PC-3 (cell line): Measurements from ENCODE around the gene EIF4A3. TPM values are rescaled to one million over a fixed set of nuclear protein-coding genes. Genes with fewer than 3 reads are reported as not detected.
A peak's percentile ranks its signal among the peaks of the same experiment; 100 is the strongest.

ENCODE experiments used
- ATAC-seq: fragments of 200-7000 bp; cut with Tn5 transposase; 2 replicates; pipeline ENCODE4 v1.9.1; 2020; ENCODE audit warnings: mild to moderate bottlenecking, moderate library complexity
- BruUV-seq: library from RNA; stranded (reverse); fragments of 400-500 nt; replicated peaks from 2 replicates; lab custom pipeline; 2021; lab: Mats Ljungman, UMichigan
- CTCF ChIA-PET: fragments of 300-600 bp; sonication (Branson Sonifier 250); formaldehyde crosslinking; loops from one replicate; lab custom pipeline; 2022; ENCODE audit warnings: antibody characterized with exemption; lab: Charles Lee
- POLR2A ChIA-PET: fragments of 300-600 bp; sonication (Branson Sonifier 250); formaldehyde crosslinking; loops from one replicate; lab custom pipeline; 2022; ENCODE audit warnings: antibody characterized with exemption; ENCODE audit not compliant: unreplicated experiment; lab: Charles Lee
- DNase-seq: peaks from one replicate; pipeline ENCODE4 v3.0.0-alpha.2; 2015
- H2AFZ ChIP-seq: fragments of 300-600 bp; sonication (generic); 2 replicates; pipeline ENCODE4 v1.6.0; 2016; ENCODE audit warnings: antibody characterized with exemption, low read length
- H3F3A ChIP-seq: fragments of 300-600 bp; sonication (generic); one replicate; pipeline ENCODE4 v1.6.0; 2017; ENCODE audit warnings: antibody characterized with exemption, low read length, control low read depth, mild to moderate bottlenecking; ENCODE audit not compliant: unreplicated experiment
- H3K27ac ChIP-seq: fragments of 300-600 bp; sonication (generic); 2 replicates; pipeline ENCODE4 v1.5.1; 2016; ENCODE audit warnings: mild to moderate bottlenecking, low read length
- H3K27me3 ChIP-seq: fragments of 300-600 bp; sonication (generic); 2 replicates; pipeline ENCODE4 v1.6.1; 2016; ENCODE audit warnings: low read length, mixed read lengths
- H3K36me3 ChIP-seq: fragments of 300-600 bp; sonication (generic); 2 replicates; pipeline ENCODE4 v1.6.1; 2016; ENCODE audit warnings: low read depth, mixed run types, low read length, mixed read lengths
- H3K4me1 ChIP-seq: fragments of 300-600 bp; sonication (generic); 2 replicates; pipeline ENCODE4 v1.5.1; 2016; ENCODE audit warnings: low read length; ENCODE audit not compliant: insufficient read depth
- H3K4me2 ChIP-seq: fragments of 300-600 bp; sonication (generic); 2 replicates; pipeline ENCODE4 v1.6.0; 2016; ENCODE audit warnings: low read length
- H3K4me3 ChIP-seq: fragments of 300-600 bp; sonication (generic); 2 replicates; pipeline ENCODE4 v1.5.1; 2016; ENCODE audit warnings: mild to moderate bottlenecking, low read length, mixed read lengths
- H3K79me2 ChIP-seq: fragments of 300-600 bp; sonication (generic); 2 replicates; pipeline ENCODE4 v1.6.1; 2017; ENCODE audit warnings: low read length, mixed read lengths
- H3K9ac ChIP-seq: fragments of 300-600 bp; sonication (generic); 2 replicates; pipeline ENCODE4 v1.6.0; 2016; ENCODE audit warnings: mild to moderate bottlenecking, low read length
- H3K9me2 ChIP-seq: fragments of 300-600 bp; sonication (generic); replicated peaks from 2 replicates; pipeline ENCODE4 v1.6.1; 2016; ENCODE audit warnings: mixed run types, low read length, mixed read lengths
- H3K9me3 ChIP-seq: fragments of 300-600 bp; sonication (generic); 2 replicates; pipeline ENCODE4 v1.6.1; 2016; ENCODE audit warnings: low read length, mixed read lengths
- H4K20me1 ChIP-seq: fragments of 300-600 bp; sonication (generic); 2 replicates; pipeline ENCODE4 v1.6.1; 2016; ENCODE audit warnings: low read length, mixed read lengths
- CTCF ChIP-seq: fragments of 300-600 bp; sonication (generic); conservative IDR thresholded peaks from 2 replicates; pipeline ENCODE4 v1.5.1; 2017; ENCODE audit warnings: antibody characterized with exemption, low read depth, mild to moderate bottlenecking, low read length
- EZH2 ChIP-seq: fragments of 300-600 bp; sonication (generic); IDR thresholded peaks from one replicate; pipeline ENCODE4 v1.6.1; 2017; ENCODE audit warnings: antibody characterized with exemption, mild to moderate bottlenecking, low read length; ENCODE audit not compliant: unreplicated experiment
- EZH2phosphoT487 ChIP-seq: fragments of 300-600 bp; sonication (generic); IDR thresholded peaks from 2 replicates; pipeline ENCODE4 v1.6.1; 2018; ENCODE audit warnings: mild to moderate bottlenecking, antibody characterized with exemption, low read length, borderline replicate concordance
- intact Hi-C: fragments of 100-400 bp; cut with micrococcal nuclease; formaldehyde crosslinking; loops from 2 replicates; pipeline ENCODE4 v1.9.0; 2023
- total RNA-seq: library from RNA; depleted of rRNA; stranded (reverse); fragments of >200 nt; gene quantifications from 2 replicates; pipeline ENCODE4 v1.2.3, GENCODE V29; 2014

The EIF4A3 gene
- total RNA-seq, 1 experiment from 2014 or later, result 167 TPM

DNA sequence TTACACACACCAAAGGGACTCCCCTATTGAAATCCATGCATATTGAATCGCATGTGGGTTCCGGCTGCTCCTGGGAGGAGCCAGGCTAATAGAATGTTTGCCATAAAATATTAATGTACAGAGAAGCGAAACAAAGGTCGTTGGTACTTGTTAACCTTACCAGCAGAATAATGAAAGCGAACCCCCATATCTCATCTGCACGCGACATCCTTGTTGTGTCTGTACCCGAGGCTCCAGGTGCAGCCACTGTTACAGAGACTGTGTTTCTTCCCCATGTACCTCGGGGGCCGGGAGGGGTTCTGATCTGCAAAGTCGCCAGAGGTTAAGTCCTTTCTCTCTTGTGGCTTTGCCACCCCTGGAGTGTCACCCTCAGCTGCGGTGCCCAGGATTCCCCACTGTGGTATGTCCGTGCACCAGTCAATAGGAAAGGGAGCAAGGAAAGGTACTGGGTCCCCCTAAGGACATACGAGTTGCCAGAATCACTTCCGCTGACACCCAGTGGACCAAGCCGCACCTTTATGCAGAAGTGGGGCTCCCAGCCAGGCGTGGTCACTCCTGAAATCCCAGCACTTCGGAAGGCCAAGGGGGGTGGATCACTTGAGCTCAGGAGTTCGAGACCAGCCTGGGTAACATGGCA lies 43.4 kb downstream of the EIF4A3 start:
- Histone ChIP-seq H2AFZ (no peak overlapping the region), H3K36me3 (no peaks in the 10 kb centered on the region), H3F3A (no peaks in the 10 kb centered on the region), H3K4me3 (no peak overlapping the region), H3K9me2 (no peaks in the 10 kb centered on the region), H3K4me2 (no peak overlapping the region), H3K9me3 (no peaks in the 10 kb centered on the region), H3K79me2 (peaks cover 19% of the 10 kb centered on the region), H3K9ac (no peak overlapping the region), H4K20me1 (no peaks in the 10 kb centered on the region), H3K27me3 (no peaks in the 10 kb centered on the region), H3K27ac (no peak overlapping the region), H3K4me1 (peaks cover 18% of the 10 kb centered on the region)
- ATAC-seq, result no peak
- POLR2A ChIA-PET, result interaction anchor here (0.6 kb wide), 1 partner anchor 20 kb away, joined by 3 read pairs; no protein-coding TSS in a partner anchor
- CTCF ChIA-PET, result no interaction called here
- no peak for DNase-seq
- TF ChIP-seq EZH2 (no peak), EZH2phosphoT487 (no peak), CTCF (no peak)
- no TSS peak for BruUV-seq
- intact Hi-C loops, result loop anchor here (5.0 kb wide), 1 partner anchor 149 kb away; no protein-coding TSS in a partner anchor

DNA sequence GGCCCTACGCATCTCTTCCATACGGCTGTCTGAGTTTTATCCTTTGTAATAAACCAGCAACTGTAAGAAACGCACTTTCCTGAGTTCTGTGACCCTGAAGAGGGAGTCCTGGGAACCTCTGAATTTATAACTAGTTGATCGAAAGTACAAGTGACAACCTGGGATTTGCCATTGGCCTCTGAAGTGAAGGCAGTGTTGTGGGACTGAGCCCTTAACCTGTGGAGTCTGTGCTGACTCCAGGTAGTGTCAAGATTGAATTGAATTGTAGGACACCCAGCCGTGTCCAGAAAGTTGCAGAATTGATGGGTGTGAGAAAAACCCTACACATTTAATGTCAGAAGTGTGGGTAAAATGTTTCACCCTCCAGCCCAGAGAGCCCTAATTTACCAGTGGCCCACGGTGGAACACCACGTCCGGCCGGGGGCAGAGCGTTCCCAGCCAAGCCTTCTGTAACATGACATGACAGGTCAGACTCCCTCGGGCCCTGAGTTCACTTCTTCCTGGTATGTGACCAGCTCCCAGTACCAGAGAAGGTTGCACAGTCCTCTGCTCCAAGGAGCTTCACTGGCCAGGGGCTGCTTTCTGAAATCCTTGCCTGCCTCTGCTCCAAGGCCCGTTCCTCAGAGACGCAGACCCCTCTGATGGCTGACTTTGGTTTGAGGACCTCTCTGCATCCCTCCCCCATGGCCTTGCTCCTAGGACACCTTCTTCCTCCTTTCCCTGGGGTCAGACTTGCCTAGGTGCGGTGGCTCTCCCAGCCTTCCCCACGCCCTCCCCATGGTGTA lies 44.1 kb downstream of the EIF4A3 start:
- peak overlapping the region; percentile 96 for H3K4me3 ChIP-seq
- ChIA-PET POLR2A (no interaction called here), CTCF (no interaction called here)
- no peaks in the 10 kb centered on the region for H3K9me2 ChIP-seq
- H3K4me1 ChIP-seq, result peaks cover 18% of the 10 kb centered on the region
- H3K9me3 ChIP-seq, result no peaks in the 10 kb centered on the region
- H3K79me2 ChIP-seq, result peaks cover 19% of the 10 kb centered on the region
- ATAC-seq (no peak), DNase-seq (no peak)
- no TSS peak for BruUV-seq
- no peaks in the 10 kb centered on the region for H4K20me1 ChIP-seq
- no peaks in the 10 kb centered on the region for H3F3A ChIP-seq
- no peak overlapping the region for H3K9ac ChIP-seq
- TF ChIP-seq EZH2phosphoT487, result no peak
- H3K27ac ChIP-seq, result no peak overlapping the region
- H2AFZ ChIP-seq, result no peak overlapping the region
- H3K4me2 ChIP-seq, result peak overlapping the region; percentile 99
- no peaks in the 10 kb centered on the region for H3K36me3 ChIP-seq
- no peaks in the 10 kb centered on the region for H3K27me3 ChIP-seq
- intact Hi-C loops, result loop anchor here (1.0 to 5.0 kb wide), 2 partner anchors 97 to 149 kb away; no protein-coding TSS in a partner anchor

GRCh38 chr17:80101946-80102663 lies 44.8 kb downstream of the EIF4A3 start:
- intact Hi-C loops, result loop anchor here (1.0 to 5.0 kb wide), 3 partner anchors 45 to 150 kb away; partner anchors contain the start of gene EIF4A3
- Histone ChIP-seq H3K4me3 (peak overlapping the region; percentile 96), H3K27me3 (no peaks in the 10 kb centered on the region), H3K9me3 (no peaks in the 10 kb centered on the region), H3K4me2 (peak overlapping the region; percentile 99), H3K27ac (no peak overlapping the region), H3K9me2 (no peaks in the 10 kb centered on the region), H3K79me2 (peaks cover 19% of the 10 kb centered on the region), H2AFZ (peak overlapping the region; percentile 96), H3K9ac (peak overlapping the region; percentile 89), H3K36me3 (no peaks in the 10 kb centered on the region), H3K4me1 (peaks cover 18% of the 10 kb centered on the region), H4K20me1 (no peaks in the 10 kb centered on the region), H3F3A (no peaks in the 10 kb centered on the region)
- TF ChIP-seq CTCF (no peak), EZH2phosphoT487 (no peak), EZH2 (no peak)
- peak; percentile 35 for ATAC-seq
- TSS peak; percentile 53 for BruUV-seq
- ChIA-PET CTCF (interaction anchor here (0.5 to 1.3 kb wide), 17 partner anchors 11 to 1115 kb away, joined by 3 to 10 read pairs (median 3); partner anchors contain the start of gene RNF213), POLR2A (interaction anchor here (0.6 to 1.0 kb wide), 5 partner anchors 43 to 1098 kb away, joined by 3 to 6 read pairs (median 3); no protein-coding TSS in a partner anchor)
- DNase-seq, result peak; percentile 29
